PC-9 (cell line): ENCODE data around the gene SUSD1. TPM values are rescaled to one million over a fixed set of nuclear protein-coding genes. Genes with fewer than 3 reads are reported as not detected.
"Not testable (repeated sequence)": the region's sequence is repeated elsewhere in the genome, so short reads cannot be mapped to it uniquely, and the experiment has no call there.

Experiments
- BruUV-seq: library from RNA; stranded (reverse); fragments of 400-500 nt; replicated peaks from 2 replicates; lab custom pipeline; 2021; lab: Mats Ljungman, UMichigan
- CTCF ChIA-PET: fragments of 300-600 bp; sonication (Branson Sonifier 250); formaldehyde crosslinking; loops from one replicate; lab custom pipeline; 2022; ENCODE audit warnings: antibody characterized with exemption; lab: Charles Lee
- POLR2A ChIA-PET: fragments of 300-600 bp; sonication (Branson Sonifier 250); formaldehyde crosslinking; loops from one replicate; lab custom pipeline; 2022; ENCODE audit warnings: antibody characterized with exemption; ENCODE audit not compliant: unreplicated experiment; lab: Charles Lee
- DNase-seq, 2 experiments: peaks; one replicate each; pipeline versions ENCODE4 v3.0.0 to v3.0.0-alpha.2; 2015 to 2022; ENCODE audit warnings: mixed read lengths in 1 of 2
- H2AFZ ChIP-seq: fragments of 200-600 bp; sonication (generic); 2 replicates; pipeline ENCODE4 v1.8.1; 2017; ENCODE audit warnings: antibody characterized with exemption
- H3F3A ChIP-seq: fragments of 200-600 bp; sonication (generic); 2 replicates; pipeline ENCODE4 v1.8.1; 2017; ENCODE audit warnings: antibody characterized with exemption, mild to moderate bottlenecking, low read depth; ENCODE audit not compliant: insufficient read depth
- H3K27ac ChIP-seq: fragments of 200-600 bp; sonication (generic); 2 replicates; pipeline ENCODE4 v1.6.1; 2016; ENCODE audit warnings: mixed run types
- H3K27me3 ChIP-seq: fragments of 200-600 bp; sonication (generic); 2 replicates; pipeline ENCODE4 v1.6.1; 2016; ENCODE audit warnings: low read depth, mixed run types; ENCODE audit not compliant: insufficient read depth
- H3K36me3 ChIP-seq: fragments of 200-600 bp; sonication (generic); 2 replicates; pipeline ENCODE4 v1.6.1; 2016; ENCODE audit warnings: low read depth, mixed run types
- H3K4me1 ChIP-seq: fragments of 200-600 bp; sonication (generic); replicated peaks from 2 replicates; pipeline ENCODE4 v1.6.1; 2016; ENCODE audit warnings: mixed run types; ENCODE audit not compliant: insufficient read depth
- H3K4me2 ChIP-seq: fragments of 200-600 bp; sonication (generic); 2 replicates; pipeline ENCODE4 v1.6.1; 2017; ENCODE audit warnings: mixed run types
- H3K4me3 ChIP-seq: fragments of 200-600 bp; sonication (generic); 2 replicates; pipeline ENCODE4 v1.6.1; 2016; ENCODE audit warnings: mixed run types
- H3K79me2 ChIP-seq: fragments of 200-600 bp; sonication (generic); 2 replicates; pipeline ENCODE4 v1.6.1; 2017; ENCODE audit warnings: low read depth, mixed run types
- H3K9me2 ChIP-seq: fragments of 200-600 bp; sonication (generic); 2 replicates; pipeline ENCODE4 v1.8.1; 2017; ENCODE audit warnings: mild to moderate bottlenecking; ENCODE audit not compliant: insufficient read depth
- H3K9me3 ChIP-seq: fragments of 200-600 bp; sonication (generic); 2 replicates; pipeline ENCODE4 v1.8.1; 2016; ENCODE audit warnings: low read depth; ENCODE audit not compliant: insufficient read depth
- H4K20me1 ChIP-seq: fragments of 200-600 bp; sonication (generic); 2 replicates; pipeline ENCODE4 v1.8.1; 2017; ENCODE audit not compliant: insufficient read depth
- CTCF ChIP-seq: fragments of 200-600 bp; sonication (generic); conservative IDR thresholded peaks from 2 replicates; pipeline ENCODE4 v1.6.1; 2017; ENCODE audit warnings: mixed run types, antibody characterized with exemption, mild to moderate bottlenecking, moderate library complexity
- EZH2 ChIP-seq: fragments of 200-600 bp; sonication (generic); IDR thresholded peaks from 2 replicates; pipeline ENCODE4 v1.8.0; 2017; ENCODE audit warnings: antibody characterized with exemption, low read depth
- intact Hi-C: fragments of 100-400 bp; cut with micrococcal nuclease; formaldehyde crosslinking; loops from one replicate; pipeline ENCODE4 v1.10.0; 2022; ENCODE audit not compliant: unreplicated experiment
- total RNA-seq: library from RNA; stranded (reverse); gene quantifications from 2 replicates; pipeline ENCODE4 v1.2.3, GENCODE V29; 2021

SUSD1 gene
- total RNA-seq, 1 experiment from 2014 or later, result 23.2 TPM

- no peaks in the 10 kb centered on the region for H3K27me3 ChIP-seq
- H3K9me3 ChIP-seq, result peaks cover 3% of the 10 kb centered on the region; the same call in 1 of the 2 replicates
- H3K4me3 ChIP-seq, result no peak overlapping the region
- H3K36me3 ChIP-seq, result no peaks in the 10 kb centered on the region
- H3K4me1 ChIP-seq, result no peaks in the 10 kb centered on the region
- POLR2A ChIA-PET, result no interaction called here
- BruUV-seq, result no TSS peak
- H3F3A ChIP-seq, result 0 out of 2 replicates have a peak, but pooled peaks cover 4% of the 10 kb centered on the region
- H3K9me2 ChIP-seq, result no peaks in the 10 kb centered on the region; the same call in 1 of the 2 replicates
- no peak overlapping the region for H2AFZ ChIP-seq
- no peaks in the 10 kb centered on the region for H3K79me2 ChIP-seq
- H4K20me1 ChIP-seq, result no peaks in the 10 kb centered on the region
- intact Hi-C loops, result no loop called here
- no peak for DNase-seq
- CTCF ChIA-PET, result no interaction called here
- H3K4me2 ChIP-seq, result no peak overlapping the region
- no peak overlapping the region for H3K27ac ChIP-seq
- TF ChIP-seq CTCF (no peak), EZH2 (no peak)
Observed at GRCh38 chr9:112193572-112194288, 18.6 kb upstream of the SUSD1 start.

- H3F3A ChIP-seq, H3K9me3 ChIP-seq, DNase-seq, H3K27me3 ChIP-seq, H4K20me1 ChIP-seq, H3K27ac ChIP-seq, H3K9me2 ChIP-seq, H3K4me1 ChIP-seq, intact Hi-C loops, H3K79me2 ChIP-seq, H3K4me3 ChIP-seq, H3K4me2 ChIP-seq, BruUV-seq, H2AFZ ChIP-seq, H3K36me3 ChIP-seq: not testable (repeated sequence)
- POLR2A ChIA-PET, result interaction anchor here (0.7 kb wide), 1 partner anchor 21 kb away, joined by 4 read pairs; no protein-coding TSS in a partner anchor
- CTCF ChIA-PET, result interaction anchor here (0.6 kb wide), 1 partner anchor 704 kb away, joined by 4 read pairs; no protein-coding TSS in a partner anchor
Observed at GRCh38 chr9:112190320-112190719, 15.2 kb upstream of the SUSD1 start.

GRCh38 chr9:112188884-112189283, 13.8 kb upstream of the SUSD1 start:
- intact Hi-C loops, result no loop called here
- Histone ChIP-seq H3K27ac (no peak overlapping the region), H3K9me3 (peaks cover 3% of the 10 kb centered on the region; the same call in 1 of the 2 replicates), H3K9me2 (no peaks in the 10 kb centered on the region; the same call in 1 of the 2 replicates), H3K27me3 (no peaks in the 10 kb centered on the region), H3F3A (0 out of 2 replicates have a peak, but pooled peaks cover 7% of the 10 kb centered on the region), H3K4me2 (no peak overlapping the region), H3K4me1 (no peaks in the 10 kb centered on the region), H4K20me1 (no peaks in the 10 kb centered on the region), H3K79me2 (no peaks in the 10 kb centered on the region), H3K4me3 (no peak overlapping the region), H3K36me3 (no peaks in the 10 kb centered on the region), H2AFZ (no peak overlapping the region)
- DNase-seq, result no peak
- TF ChIP-seq CTCF, result no peak
- TF ChIP-seq EZH2, result no peak
- POLR2A ChIA-PET, result interaction anchor here (0.6 to 0.7 kb wide), 2 partner anchors 37 to 113 kb away, joined by 5 to 11 read pairs; no protein-coding TSS in a partner anchor
- no TSS peak for BruUV-seq
- CTCF ChIA-PET, result no interaction called here
